VCaP (cell line): ENCODE data around the gene ARID3B.

Experiments used
- H3K27ac ChIP-seq: fragments of 450-650 bp; 2 replicates; pipeline ENCODE4 v1.5.1; 2017
- CTCF ChIP-seq: fragments of 450-650 bp; conservative IDR thresholded peaks from 2 replicates; pipeline ENCODE4 v1.5.1; 2017; ENCODE audit warnings: mild to moderate bottlenecking, moderate library complexity

The ARID3B gene

GRCh38 chr15:74616996-74617395, 76.0 kb downstream of the ARID3B start:
- no peak for TF ChIP-seq CTCF
- peak overlapping the region; percentile 99 for H3K27ac ChIP-seq

- no peak for TF ChIP-seq CTCF
- H3K27ac ChIP-seq = peak overlapping the region; percentile 99
Measured at GRCh38 chr15:74618841-74619596, 78.0 kb downstream of the ARID3B start.

GRCh38 chr15:74619916-74620635, 79.1 kb downstream of the ARID3B start:
- H3K27ac ChIP-seq = peak overlapping the region; percentile 99
- TF ChIP-seq CTCF = no peak

- TF ChIP-seq CTCF = peak; percentile 98
Measured at GRCh38 chr15:74620636-74621545, 79.9 kb downstream of the ARID3B start.

GRCh38 chr15:74621546-74621920, 80.5 kb downstream of the ARID3B start:
- no peak for TF ChIP-seq CTCF
- peak overlapping the region; percentile 99 for H3K27ac ChIP-seq

More at GRCh38 chr15:74620636-74621545, 79.9 kb downstream of the ARID3B start:
- H3K27ac ChIP-seq = peak overlapping the region; percentile 99

- H3K27ac ChIP-seq = peak overlapping the region; percentile 99; the same call in 1 of the 2 replicates
- no peak for TF ChIP-seq CTCF
Measured at GRCh38 chr15:74621936-74622335, 80.9 kb downstream of the ARID3B start.

GRCh38 chr15:74622758-74623157, 81.7 kb downstream of the ARID3B start:
- no peak overlapping the region for H3K27ac ChIP-seq
- TF ChIP-seq CTCF = no peak
